ENCODE results near the gene RAB40C. TPM values are rescaled to one million over a fixed set of nuclear protein-coding genes. Genes with fewer than 3 reads are reported as not detected.

RAB40C gene
- total RNA-seq, 5 donors from 2014 or later (not counting 1 experiment from before 2014, with no cell fraction given) = 14.1 to 28.0 (median 24.4) TPM

DNA sequence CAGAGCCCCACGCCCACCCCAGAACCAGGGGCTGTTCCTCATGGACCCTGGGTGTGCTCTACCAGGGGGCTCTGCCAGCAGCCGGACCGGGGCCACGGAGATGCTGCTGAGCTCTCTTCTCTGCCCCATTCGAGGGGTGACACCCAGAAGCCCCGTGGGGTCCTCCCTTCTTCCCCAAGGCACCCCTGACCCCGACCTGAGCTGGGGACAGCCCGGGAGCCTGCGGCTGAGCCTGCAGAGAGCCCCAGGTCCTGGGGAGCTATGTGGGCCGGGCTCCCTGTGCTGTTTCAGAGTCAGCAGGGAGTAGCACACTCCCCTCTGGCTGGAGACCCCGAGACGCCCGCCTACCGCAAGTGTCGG is 30.9 kb upstream of the RAB40C start:
- H3K4me3 ChIP-seq (ENCODE audit: control insufficient read depth in 1 of 2, extremely low read depth in 1 of 2, low read length in 1 of 2) = no peak overlapping the region
- H3K27ac Mint-ChIP-seq = no peak overlapping the region
- peaks cover 0 to 4% of the 10 kb centered on the region in 2 experiments for H3K4me1 ChIP-seq (ENCODE audit: control insufficient read depth in 1 of 2, extremely low read depth in 1 of 2, insufficient read depth in 2 of 2, low read length in 2 of 2)
- ATAC-seq (replicated peaks in 1 of 4) (no peak), DNase-seq (no peak)
- WGBS (ENCODE audit: insufficient coverage) = 86% methylated on average over 9 of the region's 15 CpGs
- peaks cover 0 to 2% (median 0%) of the 10 kb centered on the region in 3 donors for H3K4me1 Mint-ChIP-seq
- H3K4me3 Mint-ChIP-seq = peak overlapping the region in 1 of 3 donors; percentile 41
- no peaks in the 10 kb centered on the region for H3K9me3 Mint-ChIP-seq
- H3K9me3 ChIP-seq = no peaks in the 10 kb centered on the region
- CTCF ChIA-PET = no interaction called here
- no peaks in the 10 kb centered on the region for H3K36me3 ChIP-seq (ENCODE audit: control insufficient read depth in 2 of 2, extremely low read depth in 1 of 2, insufficient read depth in 1 of 2, low read length in 1 of 2)
- peaks cover 0 to 16% of the 10 kb centered on the region in 2 donors for H3K27me3 Mint-ChIP-seq
- no peak overlapping the region for H3K27ac ChIP-seq (ENCODE audit: low read length)
- peaks cover 0 to 41% of the 10 kb centered on the region in 2 experiments for H3K27me3 ChIP-seq (replicated peaks in 1 of 2; ENCODE audit: control insufficient read depth in 2 of 2, extremely low read depth in 1 of 2, insufficient read depth in 2 of 2, low read length in 1 of 2)
- H3K36me3 Mint-ChIP-seq = peaks cover 3% of the 10 kb centered on the region
- POLR2A ChIA-PET = no interaction called here

DNA sequence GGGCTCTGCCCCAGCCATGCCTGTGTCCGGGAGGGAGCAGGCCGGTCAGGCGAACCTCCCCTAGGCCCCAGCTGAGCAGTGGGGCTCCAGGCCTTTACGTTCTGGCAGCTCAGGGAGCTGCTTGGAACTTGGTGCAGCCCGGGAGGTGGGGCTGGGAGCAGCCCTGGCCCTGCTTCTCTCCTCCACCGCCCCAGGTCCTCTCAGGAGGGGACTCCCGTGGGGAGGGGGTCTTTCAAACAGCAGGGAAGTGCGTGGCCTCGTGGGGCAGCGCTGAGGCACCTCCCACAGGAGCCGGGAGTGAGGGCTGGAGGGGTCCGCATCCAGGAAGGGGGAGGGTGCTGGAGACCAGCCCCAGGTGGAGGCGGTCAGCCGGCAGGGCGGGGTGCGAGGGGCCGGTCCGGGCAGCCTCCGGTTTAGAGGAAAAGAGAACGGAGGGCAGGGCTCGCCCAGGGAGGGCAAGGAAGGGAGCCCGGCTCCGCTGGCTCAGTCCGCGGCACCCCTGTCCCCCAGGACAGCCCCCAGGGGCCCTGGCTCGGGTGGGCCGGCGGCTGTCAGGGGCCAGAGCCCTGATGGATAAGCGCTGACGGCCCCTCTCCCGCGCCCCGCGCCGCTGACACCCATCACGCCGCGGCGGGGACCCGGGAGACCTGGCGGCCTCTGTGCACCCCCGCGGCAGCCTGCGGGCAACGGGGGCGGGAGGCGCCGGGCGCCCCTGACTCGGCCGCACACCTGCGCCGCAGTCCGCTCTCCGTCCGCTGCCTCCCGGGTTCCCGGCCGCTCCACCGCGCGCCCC is 30.3 kb upstream of the RAB40C start:
- H3K27me3 ChIP-seq (replicated peaks in 1 of 2; ENCODE audit: control insufficient read depth in 2 of 2, extremely low read depth in 1 of 2, insufficient read depth in 2 of 2, low read length in 1 of 2) = peaks cover 0 to 41% of the 10 kb centered on the region in 2 experiments
- ChIA-PET CTCF (no interaction called here), POLR2A (no interaction called here)
- Mint-ChIP-seq H3K4me3 (peak overlapping the region in 1 of 3 donors; percentile 41), H3K4me1 (peaks cover 0 to 2% (median 0%) of the 10 kb centered on the region in 3 donors), H3K27ac (no peak overlapping the region), H3K9me3 (no peaks in the 10 kb centered on the region), H3K27me3 (peaks cover 0 to 16% of the 10 kb centered on the region in 2 donors), H3K36me3 (no peaks in the 10 kb centered on the region)
- peaks cover 0 to 4% of the 10 kb centered on the region in 2 experiments for H3K4me1 ChIP-seq (ENCODE audit: control insufficient read depth in 1 of 2, extremely low read depth in 1 of 2, insufficient read depth in 2 of 2, low read length in 2 of 2)
- no peak overlapping the region for H3K4me3 ChIP-seq (ENCODE audit: control insufficient read depth in 1 of 2, extremely low read depth in 1 of 2, low read length in 1 of 2)
- H3K36me3 ChIP-seq (ENCODE audit: control insufficient read depth in 2 of 2, extremely low read depth in 1 of 2, insufficient read depth in 1 of 2, low read length in 1 of 2) = no peaks in the 10 kb centered on the region
- ATAC-seq (replicated peaks in 1 of 4) (no peak), DNase-seq (no peak)
- no peak overlapping the region for H3K27ac ChIP-seq (ENCODE audit: low read length)
- no peaks in the 10 kb centered on the region for H3K9me3 ChIP-seq
- WGBS (ENCODE audit: insufficient coverage) = 20% methylated on average over 61 of the region's 62 CpGs

DNA sequence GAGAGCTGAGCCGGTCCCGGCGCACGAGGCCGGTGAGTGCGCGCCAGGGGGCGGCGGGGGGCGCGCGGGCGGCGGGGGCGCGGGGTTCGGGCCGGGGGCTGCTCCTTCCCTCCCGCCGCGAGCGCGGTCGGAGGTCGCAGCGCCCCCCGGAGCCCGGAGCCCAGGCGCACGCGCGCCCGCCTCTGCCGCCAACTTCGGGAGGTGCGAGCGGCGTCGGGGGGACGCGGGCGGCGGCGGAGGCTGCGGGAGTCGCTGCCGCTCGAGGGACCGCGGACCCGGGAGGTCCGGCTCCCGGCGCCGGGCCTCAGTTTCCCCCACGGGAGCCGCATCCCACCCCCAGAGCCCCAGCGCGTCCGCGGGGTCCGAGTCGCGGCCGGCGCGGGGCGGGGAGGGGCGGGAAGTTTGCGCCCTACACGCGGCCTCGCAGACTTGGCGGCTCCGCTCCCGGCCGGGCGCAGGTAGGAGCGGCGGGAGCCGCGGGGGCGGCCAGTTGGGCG is 29.6 kb upstream of the RAB40C start, which contains the start of gene PRR35:
TSS of gene PRR35 (plus strand) at position 191 of the 497 bp plus-strand sequence. CDS start 2,901 bp downstream, outside the sequence.
- Histone ChIP-seq H3K27ac (ENCODE audit: low read length) (no peak within 1 kb of the TSS), H3K4me1 (ENCODE audit: control insufficient read depth in 1 of 2, extremely low read depth in 1 of 2, insufficient read depth in 2 of 2, low read length in 2 of 2) (peaks cover 0 to 4% of the 10 kb centered on the region in 2 experiments), H3K27me3 (replicated peaks in 1 of 2; ENCODE audit: control insufficient read depth in 2 of 2, extremely low read depth in 1 of 2, insufficient read depth in 2 of 2, low read length in 1 of 2) (peaks cover 0 to 41% of the 10 kb centered on the region in 2 experiments), H3K36me3 (ENCODE audit: control insufficient read depth in 2 of 2, extremely low read depth in 1 of 2, insufficient read depth in 1 of 2, low read length in 1 of 2) (no peaks in the 10 kb centered on the region), H3K4me3 (ENCODE audit: control insufficient read depth in 1 of 2, extremely low read depth in 1 of 2, low read length in 1 of 2) (no peak within 1 kb of the TSS), H3K9me3 (no peaks in the 10 kb centered on the region)
- Mint-ChIP-seq H3K9me3 (no peaks in the 10 kb centered on the region), H3K36me3 (no peaks in the 10 kb centered on the region), H3K27ac (no peak within 1 kb of the TSS), H3K4me1 (peaks cover 0 to 2% (median 0%) of the 10 kb centered on the region in 3 donors), H3K4me3 (peak within 1 kb of the TSS in 1 of 3 donors; percentile 41), H3K27me3 (peaks cover 0 to 16% of the 10 kb centered on the region in 2 donors)
- ATAC-seq (replicated peaks in 1 of 4) = no peak
- CTCF ChIA-PET = no interaction called here
- DNase-seq = no peak
- POLR2A ChIA-PET = no interaction called here
- WGBS (ENCODE audit: insufficient coverage) = 2% methylated on average over 82 of the region's 84 CpGs

DNA sequence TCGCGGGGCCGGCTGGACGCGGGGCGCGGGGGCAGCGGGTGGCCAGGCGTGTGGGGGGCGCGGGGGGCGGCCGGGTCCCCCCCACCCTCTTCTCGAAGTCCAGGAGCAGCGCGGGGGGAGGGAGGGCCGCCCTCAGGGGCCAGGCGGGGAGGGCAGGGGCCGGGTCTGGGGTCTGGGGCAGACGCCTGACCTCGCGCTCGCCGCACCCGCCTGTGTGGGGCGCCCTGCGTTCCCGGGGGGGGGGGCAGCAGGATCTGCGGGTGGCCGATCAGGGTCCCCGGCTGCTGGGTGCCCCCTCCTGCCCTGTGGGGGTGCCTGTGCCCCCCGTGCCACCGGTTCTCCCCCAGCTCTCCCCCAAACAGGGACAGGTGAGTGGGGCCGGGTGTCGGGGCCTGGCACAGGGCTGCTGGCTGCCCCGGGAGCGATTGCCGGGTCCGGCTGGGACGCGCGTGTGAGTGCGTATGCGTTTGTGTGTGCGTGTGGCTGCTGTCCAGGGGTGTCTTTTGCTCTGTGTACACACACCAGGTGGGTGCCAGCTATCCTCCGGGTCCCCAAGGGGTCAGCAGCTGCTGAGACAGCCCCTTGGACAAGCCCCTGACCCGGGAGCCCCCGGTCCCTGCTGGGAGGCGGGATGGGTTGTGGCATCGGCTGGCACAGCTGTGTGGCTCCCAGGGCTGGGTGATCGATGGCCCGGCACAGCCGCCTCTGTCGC is 29.0 kb upstream of the RAB40C start:
- no peak overlapping the region for H3K27ac ChIP-seq (ENCODE audit: low read length)
- Mint-ChIP-seq H3K27me3 (peaks cover 0 to 16% of the 10 kb centered on the region in 2 donors), H3K36me3 (no peaks in the 10 kb centered on the region), H3K4me3 (no peak overlapping the region), H3K9me3 (no peaks in the 10 kb centered on the region), H3K4me1 (peaks cover 0 to 2% (median 0%) of the 10 kb centered on the region in 3 donors), H3K27ac (no peak overlapping the region)
- WGBS (ENCODE audit: insufficient coverage) = 30% methylated on average over 32 of the region's 54 CpGs
- H3K27me3 ChIP-seq (replicated peaks in 1 of 2; ENCODE audit: control insufficient read depth in 2 of 2, extremely low read depth in 1 of 2, insufficient read depth in 2 of 2, low read length in 1 of 2) = peaks cover 0 to 41% of the 10 kb centered on the region in 2 experiments
- H3K4me3 ChIP-seq (ENCODE audit: control insufficient read depth in 1 of 2, extremely low read depth in 1 of 2, low read length in 1 of 2) = no peak overlapping the region
- peaks cover 0 to 5% of the 10 kb centered on the region in 2 experiments for H3K4me1 ChIP-seq (ENCODE audit: control insufficient read depth in 1 of 2, extremely low read depth in 1 of 2, insufficient read depth in 2 of 2, low read length in 2 of 2)
- POLR2A ChIA-PET = no interaction called here
- no peaks in the 10 kb centered on the region for H3K9me3 ChIP-seq
- no peaks in the 10 kb centered on the region for H3K36me3 ChIP-seq (ENCODE audit: control insufficient read depth in 2 of 2, extremely low read depth in 1 of 2, insufficient read depth in 1 of 2, low read length in 1 of 2)
- CTCF ChIA-PET = no interaction called here
- ATAC-seq (replicated peaks in 1 of 4) = no peak
- DNase-seq = no peak

DNA sequence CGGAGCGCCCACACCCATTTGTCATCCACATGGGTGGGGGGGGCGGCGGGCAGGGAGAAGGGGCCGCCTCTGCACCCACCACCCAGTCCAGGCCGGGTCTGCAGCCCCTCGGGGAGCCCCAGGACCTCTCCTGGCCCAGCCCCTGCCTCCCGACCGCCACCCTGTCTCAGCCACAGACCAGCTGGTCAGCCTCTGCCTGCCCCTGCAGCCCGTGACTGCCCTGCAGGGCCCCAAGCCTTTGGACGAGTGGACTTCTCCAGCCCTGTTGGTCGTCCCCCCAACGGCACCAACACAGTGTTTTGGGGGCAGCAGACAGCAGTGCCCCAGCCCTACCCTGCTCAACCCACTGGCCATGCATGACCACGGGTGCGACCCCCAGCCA is 28.5 kb upstream of the RAB40C start:
- no peaks in the 10 kb centered on the region for H3K36me3 Mint-ChIP-seq
- 64% methylated on average over 6 of the region's 15 CpGs for WGBS (ENCODE audit: insufficient coverage)
- H3K4me1 ChIP-seq (ENCODE audit: control insufficient read depth in 1 of 2, extremely low read depth in 1 of 2, insufficient read depth in 2 of 2, low read length in 2 of 2) = peaks cover 2 to 10% of the 10 kb centered on the region in 2 experiments
- ChIA-PET CTCF (no interaction called here), POLR2A (no interaction called here)
- peaks cover under 1 to 3% (median under 1%) of the 10 kb centered on the region in 3 donors for H3K4me1 Mint-ChIP-seq
- no peak overlapping the region for H3K27ac ChIP-seq (ENCODE audit: low read length)
- peaks cover 0 to 41% of the 10 kb centered on the region in 2 experiments for H3K27me3 ChIP-seq (replicated peaks in 1 of 2; ENCODE audit: control insufficient read depth in 2 of 2, extremely low read depth in 1 of 2, insufficient read depth in 2 of 2, low read length in 1 of 2)
- H3K36me3 ChIP-seq (ENCODE audit: control insufficient read depth in 2 of 2, extremely low read depth in 1 of 2, insufficient read depth in 1 of 2, low read length in 1 of 2) = no peaks in the 10 kb centered on the region
- ATAC-seq (replicated peaks in 1 of 4) = no peak
- no peaks in the 10 kb centered on the region for H3K9me3 Mint-ChIP-seq
- no peak overlapping the region for H3K4me3 ChIP-seq (ENCODE audit: control insufficient read depth in 1 of 2, extremely low read depth in 1 of 2, low read length in 1 of 2)
- H3K9me3 ChIP-seq = no peaks in the 10 kb centered on the region
- no peak for DNase-seq
- no peak overlapping the region for H3K4me3 Mint-ChIP-seq
- H3K27ac Mint-ChIP-seq = no peak overlapping the region
- H3K27me3 Mint-ChIP-seq = peaks cover 0 to 16% of the 10 kb centered on the region in 2 donors
